ENCODE measurements around the gene SCAF1. TPM values are rescaled to one million over a fixed set of nuclear protein-coding genes. Genes with fewer than 3 reads are reported as not detected.
A peak's percentile ranks its signal among the peaks of the same experiment; 100 is the strongest.

The SCAF1 gene
- total RNA-seq: 47.0 and 68.6 TPM in 2 replicates

DNA sequence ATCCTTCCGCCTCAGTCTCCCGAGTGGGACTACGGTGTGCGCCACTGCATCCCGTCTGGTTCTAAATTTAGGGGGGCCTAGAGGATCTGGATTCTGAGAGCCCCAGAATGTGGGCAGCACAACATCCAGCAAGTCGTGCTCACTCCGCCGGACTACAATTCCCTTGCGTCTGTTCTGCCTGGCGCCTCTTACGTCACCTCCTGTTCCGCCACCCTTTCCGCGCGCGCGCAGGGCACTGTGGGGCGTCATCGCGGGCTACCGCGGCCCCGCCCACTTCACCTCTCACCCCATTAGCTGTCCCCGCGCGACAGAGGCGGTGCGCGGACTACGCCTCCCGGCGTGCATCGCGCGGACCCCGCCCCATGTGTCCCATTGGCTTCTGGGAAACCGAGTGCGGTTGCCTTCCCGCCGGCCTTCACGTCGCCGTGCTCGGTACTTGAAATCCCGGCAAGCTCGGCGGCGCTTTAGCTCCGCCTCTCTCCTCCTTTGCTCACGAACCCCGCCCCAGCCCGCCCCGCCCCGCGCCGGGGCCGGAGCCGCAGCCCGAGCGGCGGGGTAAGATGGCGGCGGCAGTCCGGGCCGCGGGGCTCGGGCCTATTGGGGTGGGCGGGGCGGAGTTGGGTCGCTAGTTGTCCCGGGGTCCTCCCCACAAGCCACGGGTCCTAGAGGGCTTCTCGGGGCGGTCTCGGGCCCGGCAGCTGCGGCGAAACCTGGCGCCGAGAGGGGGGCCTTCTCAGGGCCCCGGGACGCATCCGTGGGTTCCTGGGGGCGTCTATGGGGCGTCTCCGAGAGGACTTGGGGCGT is at the start of gene SCAF1:
Gene SCAF1, plus strand, starts transcription at position 522 of the 804 bp plus-strand sequence. CDS start 2,818 bp downstream, outside the sequence.
- DNase-seq (ENCODE audit: extremely low read depth, low read depth, low spot score): peak; percentile 82

GRCh38 chr19:49592486-49593232 is 49.4 kb upstream of the SCAF1 start:
- no peak for DNase-seq (ENCODE audit: extremely low read depth, low read depth, low spot score)

DNA sequence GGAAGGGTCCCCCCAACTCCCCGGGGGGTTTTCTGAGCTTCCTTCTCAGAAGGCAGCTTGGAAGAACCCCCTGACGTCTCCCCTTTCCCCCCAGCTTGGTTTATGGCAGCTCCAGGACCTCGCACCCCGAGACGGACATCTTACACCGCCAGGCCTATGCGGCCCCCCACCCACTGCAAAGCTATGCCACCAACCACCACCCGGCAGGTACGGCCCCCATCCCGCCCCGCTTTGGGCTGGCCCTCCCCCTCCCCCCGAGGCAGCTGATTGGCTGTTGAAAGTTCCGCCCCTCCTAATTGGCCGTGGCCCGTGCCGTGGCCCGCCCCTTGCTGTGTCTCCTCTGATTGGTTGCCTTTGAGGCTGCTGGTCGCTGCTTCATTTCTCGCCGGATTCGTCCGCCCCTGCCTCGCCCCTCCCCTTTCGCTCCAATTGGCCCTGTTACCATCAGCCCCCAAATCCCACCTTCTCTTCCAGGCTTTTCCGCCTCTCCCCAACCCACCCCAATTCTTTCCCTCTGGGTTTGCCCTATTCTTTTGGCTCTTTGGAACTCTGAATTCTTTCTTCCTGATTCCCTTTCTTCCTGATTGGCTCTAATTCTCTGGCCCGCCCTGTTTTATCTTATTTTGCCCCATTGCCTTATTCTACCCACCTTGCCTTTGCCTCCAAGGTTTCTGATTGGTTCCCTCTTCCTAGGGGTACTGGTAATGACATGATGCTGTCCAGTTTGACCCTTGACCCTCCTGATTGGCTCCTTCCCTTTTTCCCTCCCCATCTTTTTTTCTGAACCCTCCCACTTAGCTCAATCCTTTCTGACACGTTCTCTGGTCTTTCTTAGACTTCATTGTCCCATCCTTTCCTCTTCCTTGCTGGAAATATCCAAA is 48.5 kb upstream of the SCAF1 start:
- DNase-seq (ENCODE audit: extremely low read depth, low read depth, low spot score): no peak

GRCh38 chr19:49594157-49594992 is 47.6 kb upstream of the SCAF1 start:
- DNase-seq (ENCODE audit: extremely low read depth, low read depth, low spot score): no peak

DNA sequence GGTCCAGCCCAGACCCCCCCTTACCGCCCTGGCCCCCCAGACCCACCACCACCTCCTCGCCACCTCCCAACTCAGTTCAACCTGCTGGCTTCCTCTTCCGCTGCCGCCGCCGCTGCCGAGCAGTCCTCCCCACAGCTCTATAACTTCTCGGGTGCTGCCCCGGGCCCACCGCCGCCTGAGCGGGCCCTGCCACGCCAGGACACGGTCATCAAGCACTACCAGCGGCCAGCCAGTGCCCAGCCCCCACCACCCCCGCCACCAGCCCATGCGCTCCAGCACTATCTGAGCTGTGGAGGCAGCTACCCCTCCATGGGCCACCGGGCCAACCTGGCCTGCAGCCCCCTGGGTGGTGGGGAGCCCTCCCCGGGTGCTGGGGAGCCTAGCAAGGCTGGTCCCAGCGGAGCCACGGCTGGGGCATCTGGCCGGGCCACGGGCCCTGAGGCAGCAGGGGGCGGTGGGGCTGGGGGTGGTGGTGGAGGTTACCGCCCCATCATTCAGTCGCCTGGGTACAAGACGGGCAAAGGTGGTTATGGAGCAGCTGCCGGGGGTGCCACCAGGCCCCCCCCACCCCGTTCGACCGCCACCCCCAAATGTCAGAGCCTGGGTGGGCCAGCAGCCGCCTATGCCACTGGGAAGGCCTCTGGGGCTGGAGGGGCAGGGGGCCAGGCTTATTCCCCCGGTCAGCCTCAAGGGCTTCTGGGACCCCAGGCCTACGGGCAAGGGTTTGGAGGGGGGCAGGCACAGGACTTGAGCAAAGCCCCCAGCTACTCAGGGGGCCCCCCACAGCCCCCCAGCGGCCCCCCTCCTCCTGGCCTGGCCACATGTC is 46.8 kb upstream of the SCAF1 start:
- DNase-seq (ENCODE audit: extremely low read depth, low read depth, low spot score): no peak

- DNase-seq (ENCODE audit: extremely low read depth, low read depth, low spot score): no peak
These were observed 46.1 kb upstream of the SCAF1 start for GRCh38 chr19:49595819-49596404.

DNA sequence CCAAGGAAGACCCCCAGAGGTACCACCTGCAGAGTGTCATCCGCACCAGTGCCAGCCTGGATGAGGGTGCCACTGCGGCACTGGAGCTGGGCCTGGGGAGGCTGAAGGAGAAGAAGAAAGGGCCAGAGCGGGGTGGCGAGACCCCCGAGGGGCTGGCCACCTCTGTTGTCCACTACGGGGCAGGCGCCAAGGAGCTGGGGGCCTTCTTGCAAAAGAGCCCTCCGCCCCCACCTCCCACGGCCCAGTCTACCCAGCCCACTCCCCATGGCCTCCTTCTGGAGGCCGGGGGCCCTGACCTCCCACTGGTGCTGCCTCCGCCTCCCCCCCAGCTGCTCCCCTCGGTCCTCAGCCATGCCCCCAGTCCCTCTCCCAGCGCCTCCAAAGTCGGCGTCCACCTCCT is 45.6 kb upstream of the SCAF1 start:
- DNase-seq (ENCODE audit: extremely low read depth, low read depth, low spot score): no peak

DNA sequence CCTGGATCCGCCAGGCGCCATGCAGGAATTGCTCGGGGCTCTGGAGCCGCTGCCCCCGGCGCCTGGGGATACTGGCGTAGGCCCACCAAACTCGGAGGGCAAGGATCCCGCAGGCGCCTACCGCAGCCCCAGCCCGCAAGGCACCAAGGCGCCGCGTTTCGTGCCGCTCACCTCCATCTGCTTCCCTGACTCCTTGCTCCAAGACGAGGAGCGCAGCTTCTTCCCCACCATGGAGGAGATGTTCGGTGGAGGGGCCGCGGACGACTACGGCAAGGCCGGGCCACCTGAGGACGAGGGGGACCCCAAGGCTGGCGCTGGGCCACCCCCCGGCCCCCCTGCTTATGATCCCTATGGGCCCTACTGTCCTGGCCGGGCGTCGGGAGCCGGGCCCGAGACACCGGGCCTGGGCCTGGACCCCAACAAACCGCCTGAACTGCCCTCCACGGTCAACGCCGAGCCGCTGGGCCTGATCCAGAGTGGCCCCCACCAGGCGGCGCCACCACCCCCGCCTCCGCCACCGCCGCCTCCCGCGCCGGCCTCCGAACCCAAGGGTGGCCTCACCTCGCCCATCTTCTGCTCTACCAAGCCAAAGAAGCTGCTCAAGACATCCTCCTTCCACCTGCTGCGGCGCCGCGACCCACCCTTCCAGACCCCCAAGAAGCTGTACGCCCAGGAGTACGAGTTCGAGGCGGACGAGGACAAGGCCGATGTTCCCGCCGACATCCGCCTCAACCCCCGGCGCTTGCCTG is 44.9 kb upstream of the SCAF1 start:
- DNase-seq (ENCODE audit: extremely low read depth, low read depth, low spot score): no peak

- DNase-seq (ENCODE audit: extremely low read depth, low read depth, low spot score): no peak
These were observed 44.4 kb upstream of the SCAF1 start for GRCh38 chr19:49597703-49597974.

DNA sequence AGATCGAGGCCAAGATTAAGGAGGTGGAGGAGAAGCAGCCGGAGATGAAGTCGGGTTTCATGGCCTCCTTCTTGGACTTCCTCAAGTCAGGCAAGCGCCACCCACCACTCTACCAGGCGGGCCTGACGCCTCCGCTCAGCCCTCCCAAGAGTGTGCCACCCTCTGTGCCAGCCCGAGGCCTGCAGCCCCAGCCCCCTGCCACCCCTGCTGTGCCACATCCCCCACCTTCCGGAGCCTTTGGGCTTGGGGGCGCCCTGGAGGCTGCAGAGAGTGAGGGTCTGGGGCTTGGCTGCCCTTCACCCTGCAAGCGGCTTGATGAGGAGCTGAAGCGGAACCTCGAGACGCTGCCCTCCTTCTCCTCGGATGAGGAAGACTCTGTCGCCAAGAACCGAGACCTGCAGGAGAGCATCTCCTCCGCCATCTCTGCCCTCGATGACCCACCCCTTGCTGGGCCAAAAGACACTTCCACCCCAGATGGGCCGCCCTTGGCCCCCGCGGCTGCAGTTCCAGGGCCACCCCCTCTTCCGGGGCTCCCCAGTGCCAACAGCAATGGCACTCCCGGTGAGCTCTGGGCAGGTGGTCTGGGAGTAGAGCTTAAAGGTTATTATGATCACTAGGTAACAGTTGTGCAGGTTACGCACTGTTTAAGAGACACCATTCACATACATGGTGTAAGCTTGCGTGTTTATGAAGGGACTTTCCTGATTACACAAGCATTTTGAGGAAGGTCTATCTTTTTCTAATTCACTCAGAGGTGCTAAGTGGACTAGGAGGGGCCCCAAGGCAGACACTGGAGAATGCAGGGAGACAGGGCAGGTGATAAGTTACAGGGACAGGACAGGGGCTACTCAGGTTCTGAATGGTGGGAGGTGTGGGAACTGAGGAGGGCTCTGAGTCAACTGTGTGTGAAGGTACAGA is 42.4 kb upstream of the SCAF1 start:
- DNase-seq (ENCODE audit: extremely low read depth, low read depth, low spot score): no peak

DNA sequence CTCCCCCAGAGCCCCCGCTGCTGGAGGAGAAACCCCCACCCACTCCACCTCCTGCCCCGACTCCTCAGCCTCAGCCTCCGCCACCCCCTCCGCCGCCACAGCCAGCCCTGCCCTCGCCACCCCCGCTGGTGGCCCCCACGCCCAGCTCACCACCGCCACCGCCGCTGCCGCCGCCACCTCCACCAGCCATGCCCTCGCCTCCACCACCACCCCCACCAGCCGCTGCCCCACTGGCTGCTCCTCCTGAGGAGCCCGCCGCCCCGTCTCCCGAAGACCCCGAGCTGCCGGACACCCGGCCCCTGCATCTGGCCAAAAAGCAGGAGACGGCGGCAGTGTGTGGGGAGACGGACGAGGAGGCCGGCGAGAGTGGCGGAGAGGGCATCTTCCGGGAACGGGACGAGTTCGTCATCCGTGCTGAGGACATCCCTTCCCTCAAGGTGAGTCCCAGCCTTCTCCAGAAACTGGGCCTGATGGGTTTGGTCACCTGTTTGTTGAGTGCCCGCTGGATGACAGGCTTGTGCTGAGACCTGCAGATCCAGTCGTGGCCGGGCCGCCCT is 40.4 kb upstream of the SCAF1 start:
- no peak for DNase-seq (ENCODE audit: extremely low read depth, low read depth, low spot score)

DNA sequence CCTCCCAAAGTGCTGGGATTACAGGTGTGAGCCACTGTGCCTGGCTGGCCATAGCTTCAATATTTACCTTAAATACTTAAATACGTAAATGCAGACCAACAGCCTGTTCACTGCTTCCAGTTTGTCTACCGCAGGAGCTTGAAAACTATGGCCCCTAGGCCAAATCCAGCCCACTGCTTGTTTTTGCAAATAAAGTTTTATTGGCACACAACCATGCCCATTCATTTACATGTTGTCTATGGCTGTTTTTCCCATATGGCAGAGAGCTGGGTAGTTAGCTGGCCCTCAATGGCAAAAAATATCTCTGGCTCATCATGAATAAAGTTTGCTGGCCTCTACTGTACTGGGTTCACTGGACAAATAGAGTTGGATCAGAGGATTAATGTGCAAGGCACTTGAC is 39.2 kb upstream of the SCAF1 start:
- no peak for DNase-seq (ENCODE audit: extremely low read depth, low read depth, low spot score)

DNA sequence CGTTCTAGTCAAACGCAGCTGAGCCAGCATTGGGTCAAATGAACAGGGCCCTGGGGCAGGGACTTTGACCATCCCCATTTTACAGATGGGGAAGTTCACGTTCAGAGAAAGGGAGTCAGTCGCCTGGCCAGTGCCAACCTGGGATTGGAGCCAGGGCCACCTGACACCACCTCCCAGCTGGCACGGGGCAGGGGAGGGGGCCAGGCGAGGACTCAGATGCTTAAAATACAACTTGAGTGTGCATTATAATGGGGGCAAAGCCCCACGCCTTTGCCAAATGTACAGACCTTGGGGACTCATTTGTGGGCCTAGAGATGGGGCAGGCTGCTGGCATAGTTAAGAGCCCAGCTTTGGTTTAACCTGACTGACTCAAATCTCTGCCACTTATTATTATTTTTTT is 36.4 kb upstream of the SCAF1 start:
- DNase-seq (ENCODE audit: extremely low read depth, low read depth, low spot score): no peak

- DNase-seq (ENCODE audit: extremely low read depth, low read depth, low spot score): no peak
These were observed 32.4 kb upstream of the SCAF1 start for GRCh38 chr19:49609499-49610092.

DNA sequence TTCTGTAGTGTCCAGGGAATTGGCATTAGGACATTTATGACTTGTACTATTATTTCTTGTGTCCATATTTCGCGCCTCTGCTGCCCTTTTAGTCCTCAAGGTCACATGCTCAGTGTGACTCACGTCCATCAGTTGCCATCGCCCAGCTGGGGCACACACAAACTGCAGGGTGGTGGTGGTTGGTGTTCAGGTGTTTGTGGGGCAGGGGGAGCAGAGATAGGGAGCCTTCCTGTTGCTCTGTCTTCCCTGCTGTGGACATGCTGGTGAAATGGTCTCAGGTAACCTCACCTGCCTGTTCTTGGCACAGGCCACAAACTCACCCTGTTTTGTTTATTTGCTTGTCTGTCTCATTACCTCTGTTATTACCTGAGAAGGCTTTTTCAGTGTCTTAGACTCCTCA is 28.6 kb upstream of the SCAF1 start:
- no peak for DNase-seq (ENCODE audit: extremely low read depth, low read depth, low spot score)

- peak; percentile 57 for DNase-seq (ENCODE audit: extremely low read depth, low read depth, low spot score)
These were observed 27.7 kb upstream of the SCAF1 start for GRCh38 chr19:49614096-49614833.
